ENCODE measurements around the gene HDAC4.
"Not testable (repeated sequence)": the region's sequence is repeated elsewhere in the genome, so short reads cannot be mapped to it uniquely, and the experiment has no call there.

HDAC4 gene

GRCh38 chr2:239078128-239078924 lies 322.5 kb downstream of the HDAC4 start:
- in situ Hi-C loops (cut with HindIII; ENCODE audit: low pct_unique_long_range_greater_than_20kb, low sequenced_read_pairs) = no loop called here
- TF ChIP-seq JUND (IDR thresholded peaks at IDR 0.05; ENCODE audit: low read depth) = no peak
- no peak for DNase-seq (ENCODE audit: low read depth in 1 of 2, low spot score in 1 of 2)

DNA sequence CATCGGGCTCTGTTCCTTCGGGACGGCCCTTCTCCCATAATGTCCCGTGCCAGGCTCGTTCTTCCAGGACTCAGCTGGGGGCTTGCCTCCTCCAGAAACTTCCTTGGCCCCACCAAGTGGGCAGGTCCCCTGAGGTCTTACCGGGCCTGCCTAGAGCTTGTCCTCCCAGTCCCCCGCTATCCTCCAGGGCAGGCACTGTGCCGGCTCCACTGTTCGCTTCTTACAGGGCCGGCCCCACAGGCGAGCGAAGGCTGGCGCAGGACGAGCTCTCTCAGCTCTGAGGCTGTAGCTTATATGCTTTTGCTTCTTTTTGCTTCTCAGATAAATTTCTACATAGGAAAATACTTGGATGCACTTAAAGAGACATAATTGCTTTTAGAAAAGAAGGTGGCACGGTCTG lies 323.6 kb downstream of the HDAC4 start:
- TF ChIP-seq JUND (IDR thresholded peaks at IDR 0.05; ENCODE audit: low read depth) = no peak
- no peak for DNase-seq (ENCODE audit: low read depth in 1 of 2, low spot score in 1 of 2)
- in situ Hi-C loops (cut with HindIII; ENCODE audit: low pct_unique_long_range_greater_than_20kb, low sequenced_read_pairs) = no loop called here

GRCh38 chr2:239075918-239076758 lies 324.7 kb downstream of the HDAC4 start:
- TF ChIP-seq JUND (IDR thresholded peaks at IDR 0.05; ENCODE audit: low read depth) = no peak
- DNase-seq (ENCODE audit: low read depth in 1 of 2, low spot score in 1 of 2) = no peak
- in situ Hi-C loops (cut with HindIII; ENCODE audit: low pct_unique_long_range_greater_than_20kb, low sequenced_read_pairs) = no loop called here

DNA sequence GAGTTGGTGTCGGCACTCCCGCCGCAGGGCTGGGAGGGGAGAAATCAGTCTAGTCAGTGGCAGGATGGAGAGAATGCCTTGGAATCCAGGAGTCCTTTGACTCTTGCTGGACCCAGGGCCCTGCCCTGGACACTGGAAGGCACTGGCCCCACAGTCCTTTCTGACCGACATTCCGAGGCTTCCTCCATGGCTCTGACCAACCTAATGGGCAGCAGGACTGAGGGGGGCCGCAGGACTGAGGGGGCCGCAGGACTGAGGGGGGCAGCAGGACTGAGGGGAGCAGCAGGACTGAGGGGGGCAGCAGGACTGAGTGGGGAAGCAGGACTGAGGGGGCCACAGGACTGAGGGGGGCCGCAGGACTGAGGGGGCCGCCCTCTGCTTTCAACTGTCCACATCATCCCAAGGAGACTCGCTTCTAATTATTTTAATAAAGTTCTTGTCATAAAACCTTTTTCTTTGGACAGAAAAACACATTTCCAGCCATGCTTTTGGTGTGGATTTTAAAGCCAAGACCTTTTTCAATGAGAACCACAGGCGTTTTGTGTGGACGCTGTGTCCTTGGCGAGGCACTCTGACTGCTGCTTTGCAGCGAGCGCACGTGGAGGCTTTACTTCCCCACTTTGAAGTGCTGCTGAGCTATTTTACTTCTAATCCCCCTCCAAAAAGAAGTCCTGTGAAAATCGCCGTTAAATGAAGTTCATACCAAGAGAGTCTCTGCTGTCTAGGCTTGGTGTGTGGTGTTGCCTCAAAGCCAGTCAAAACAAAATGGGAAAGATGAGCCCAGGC lies 326.9 kb downstream of the HDAC4 start:
- in situ Hi-C loops (cut with HindIII; ENCODE audit: low pct_unique_long_range_greater_than_20kb, low sequenced_read_pairs) = no loop called here
- TF ChIP-seq JUND (IDR thresholded peaks at IDR 0.05; ENCODE audit: low read depth) = no peak

GRCh38 chr2:239073270-239073669 lies 327.6 kb downstream of the HDAC4 start:
- in situ Hi-C loops (cut with HindIII; ENCODE audit: low pct_unique_long_range_greater_than_20kb, low sequenced_read_pairs) = no loop called here
- no peak for TF ChIP-seq JUND (IDR thresholded peaks at IDR 0.05; ENCODE audit: low read depth)

More for the DNA sequence above, 326.9 kb downstream of the HDAC4 start:
- DNase-seq (ENCODE audit: low read depth in 1 of 2, low spot score in 1 of 2) = no peak

DNA sequence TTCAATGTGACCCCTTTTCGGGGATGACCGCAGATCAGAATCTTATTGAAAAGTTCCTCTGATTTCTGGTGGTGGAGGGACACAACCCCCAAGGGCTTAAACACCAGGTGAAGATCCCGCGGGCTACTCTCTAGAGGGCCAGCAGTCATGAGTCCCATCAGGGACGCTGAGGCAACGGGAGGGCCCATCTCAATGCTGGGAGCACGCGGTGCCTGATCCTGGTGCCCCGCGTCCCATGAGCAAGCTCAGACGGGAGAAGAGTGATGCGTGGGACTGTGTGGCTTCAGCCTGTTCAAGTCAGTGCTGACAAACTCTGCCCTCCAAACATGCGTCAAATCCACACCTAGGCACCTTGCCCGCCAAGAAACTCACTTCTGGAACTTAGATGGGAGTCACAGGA lies 328.0 kb downstream of the HDAC4 start:
- DNase-seq (ENCODE audit: low read depth in 1 of 2, low spot score in 1 of 2) = no peak
- in situ Hi-C loops (cut with HindIII; ENCODE audit: low pct_unique_long_range_greater_than_20kb, low sequenced_read_pairs) = no loop called here
- no peak for TF ChIP-seq JUND (IDR thresholded peaks at IDR 0.05; ENCODE audit: low read depth)

More at GRCh38 chr2:239073270-239073669, 327.6 kb downstream of the HDAC4 start:
- DNase-seq (ENCODE audit: low read depth in 1 of 2, low spot score in 1 of 2) = no peak

GRCh38 chr2:239070466-239070865 lies 330.4 kb downstream of the HDAC4 start:
- no peak for TF ChIP-seq JUND (IDR thresholded peaks at IDR 0.05; ENCODE audit: low read depth)
- in situ Hi-C loops (cut with HindIII; ENCODE audit: low pct_unique_long_range_greater_than_20kb, low sequenced_read_pairs) = no loop called here
- no peak for DNase-seq (ENCODE audit: low read depth in 1 of 2, low spot score in 1 of 2)

GRCh38 chr2:239069362-239070333 lies 331.2 kb downstream of the HDAC4 start:
- in situ Hi-C loops (cut with HindIII; ENCODE audit: low pct_unique_long_range_greater_than_20kb, low sequenced_read_pairs) = not testable (repeated sequence)
- peak; percentile 50 to 79 for DNase-seq (ENCODE audit: low read depth in 1 of 2, low spot score in 1 of 2)

- DNase-seq (ENCODE audit: low read depth in 1 of 2, low spot score in 1 of 2) = no peak
- in situ Hi-C loops (cut with HindIII; ENCODE audit: low pct_unique_long_range_greater_than_20kb, low sequenced_read_pairs) = no loop called here
- no peak for TF ChIP-seq JUND (IDR thresholded peaks at IDR 0.05; ENCODE audit: low read depth)
Observed at GRCh38 chr2:239068411-239068810, 332.4 kb downstream of the HDAC4 start.

GRCh38 chr2:239067196-239067865 lies 333.5 kb downstream of the HDAC4 start:
- no peak for TF ChIP-seq JUND (IDR thresholded peaks at IDR 0.05; ENCODE audit: low read depth)
- DNase-seq (ENCODE audit: low read depth in 1 of 2, low spot score in 1 of 2) = no peak
- in situ Hi-C loops (cut with HindIII; ENCODE audit: low pct_unique_long_range_greater_than_20kb, low sequenced_read_pairs) = no loop called here

DNA sequence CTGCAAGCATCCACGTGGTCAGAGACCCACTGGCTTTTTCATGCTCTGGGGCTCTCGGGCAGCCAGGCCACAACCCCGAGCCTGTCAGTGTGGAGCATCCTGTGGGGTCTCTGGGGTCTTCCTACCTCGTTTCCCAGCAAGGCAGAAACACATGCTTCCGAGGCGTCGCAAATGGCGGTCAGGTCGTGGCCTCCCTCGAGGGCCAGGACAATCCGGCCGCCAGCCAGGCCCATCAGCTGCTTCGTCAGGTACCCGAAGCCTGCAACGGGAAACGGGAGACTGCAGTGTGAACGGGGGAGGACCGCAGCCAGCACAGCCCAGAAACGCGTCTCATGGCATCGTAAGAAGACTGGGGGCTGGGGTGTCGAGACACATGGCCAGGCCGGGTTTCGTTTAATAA lies 334.2 kb downstream of the HDAC4 start:
- in situ Hi-C loops (cut with HindIII; ENCODE audit: low pct_unique_long_range_greater_than_20kb, low sequenced_read_pairs) = no loop called here
- DNase-seq (ENCODE audit: low read depth in 1 of 2, low spot score in 1 of 2) = no peak
- no peak for TF ChIP-seq JUND (IDR thresholded peaks at IDR 0.05; ENCODE audit: low read depth)
